HepG2 (cell line): ENCODE data around the gene VPS18. TPM values are rescaled to one million over a fixed set of nuclear protein-coding genes. Genes with fewer than 3 reads are reported as not detected.

Experiments
- AGO2 ChIP-seq: fragments of 200-400 bp; formaldehyde crosslinking; optimal IDR thresholded peaks from 2 replicates; pipeline ENCODE3; 2017; ENCODE audit warnings: mild to moderate bottlenecking, low read depth, low read length, moderate library complexity
- BHLHE40 ChIP-seq: IDR thresholded peaks from 2 replicates; pipeline ENCODE4 v1.6.1; 2011; ENCODE audit warnings: low read length, improper control_type of control experiment
- CBX1 ChIP-seq: IDR thresholded peaks from one replicate; pipeline ENCODE4 v1.6.1; 2016; ENCODE audit warnings: antibody characterized with exemption, low read depth
- CHCHD3 ChIP-seq: sonication (generic); formaldehyde crosslinking; IDR thresholded peaks from 2 replicates; pipeline ENCODE4 v1.8.0; 2022; ENCODE audit warnings: mild to moderate bottlenecking, missing genetic modification reagents, moderate library complexity
- DNMT1 ChIP-seq: sonication (generic); formaldehyde crosslinking; IDR thresholded peaks from 2 replicates; pipeline ENCODE4 v1.5.1; 2020; ENCODE audit warnings: mild to moderate bottlenecking, missing genetic modification reagents
- HOXD1 ChIP-seq: sonication (generic); formaldehyde crosslinking; IDR thresholded peaks from 2 replicates; pipeline ENCODE4 v1.5.0; 2020; ENCODE audit warnings: missing genetic modification reagents
- KLF6 ChIP-seq: IDR thresholded peaks from 2 replicates; pipeline ENCODE4 v1.8.0; 2016; ENCODE audit warnings: missing biosample characterization, missing genetic modification reagents
- MAFF ChIP-seq: IDR thresholded peaks from 2 replicates; pipeline ENCODE4 v1.6.1; 2011; ENCODE audit warnings: low read depth, low read length, improper control_type of control experiment
- PCBP1 ChIP-seq: fragments of 200-400 bp; formaldehyde crosslinking; IDR thresholded peaks from 2 replicates; pipeline ENCODE4 v1.6.1; 2017; ENCODE audit warnings: mild to moderate bottlenecking, low read depth, low read length, borderline replicate concordance
- POGZ ChIP-seq: sonication (generic); formaldehyde crosslinking; IDR thresholded peaks from 2 replicates; pipeline ENCODE4 v1.4.0; 2020; ENCODE audit warnings: mild to moderate bottlenecking, missing genetic modification reagents
- PTBP1 ChIP-seq: fragments of 200-400 bp; formaldehyde crosslinking; IDR thresholded peaks from 2 replicates; pipeline ENCODE4 v1.6.1; 2018; ENCODE audit warnings: low read length, low read depth; ENCODE audit not compliant: poor library complexity, severe bottlenecking
- RARA ChIP-seq: IDR thresholded peaks from 2 replicates; pipeline ENCODE4 v1.6.1; 2016; ENCODE audit warnings: missing genetic modification reagents, missing compliant biosample characterization
- RXRA ChIP-seq: sonication (generic); formaldehyde crosslinking; IDR thresholded peaks from 2 replicates; pipeline ENCODE4 v1.5.1; 2020; ENCODE audit warnings: missing genetic modification reagents
- ZC3H4 ChIP-seq: sonication (generic); formaldehyde crosslinking; IDR thresholded peaks from 2 replicates; pipeline ENCODE4 v1.4.0; 2020; ENCODE audit warnings: missing genetic modification reagents, borderline replicate concordance
- ZFP37 ChIP-seq: sonication (generic); formaldehyde crosslinking; IDR thresholded peaks from 2 replicates; pipeline ENCODE4 v1.4.0; 2020; ENCODE audit warnings: missing genetic modification reagents, borderline replicate concordance
- ZKSCAN8 ChIP-seq: IDR thresholded peaks from 2 replicates; pipeline ENCODE4 v1.6.1; 2016; ENCODE audit warnings: borderline replicate concordance, missing genetic modification reagents, missing compliant biosample characterization
- ZMYM3 ChIP-seq: sonication (generic); formaldehyde crosslinking; IDR thresholded peaks from 2 replicates; pipeline ENCODE4 v1.5.1; 2020; ENCODE audit warnings: mild to moderate bottlenecking, missing genetic modification reagents
- ZNF121 ChIP-seq: sonication (generic); formaldehyde crosslinking; IDR thresholded peaks from 2 replicates; pipeline ENCODE4 v1.5.0; 2020; ENCODE audit warnings: mild to moderate bottlenecking, missing genetic modification reagents
- ZNF143 ChIP-seq: sonication (generic); formaldehyde crosslinking; IDR thresholded peaks from 2 replicates; pipeline ENCODE4 v1.4.0; 2020; ENCODE audit warnings: missing genetic modification reagents
- ZNF572 ChIP-seq: sonication (generic); formaldehyde crosslinking; IDR thresholded peaks from 2 replicates; pipeline ENCODE4 v1.5.1; 2020; ENCODE audit warnings: mild to moderate bottlenecking, missing genetic modification reagents
- ZNF720 ChIP-seq: sonication (generic); formaldehyde crosslinking; IDR thresholded peaks from 2 replicates; pipeline ENCODE4 v1.4.0; 2020; ENCODE audit warnings: missing genetic modification reagents
- ZNF883 ChIP-seq: sonication (generic); formaldehyde crosslinking; IDR thresholded peaks from 2 replicates; pipeline ENCODE4 v1.5.1; 2020; ENCODE audit warnings: mild to moderate bottlenecking, missing genetic modification reagents; ENCODE audit errors: not compliant biosample characterization
- ZSCAN30 ChIP-seq: sonication (generic); formaldehyde crosslinking; IDR thresholded peaks from 2 replicates; pipeline ENCODE4 v1.5.0; 2020; ENCODE audit warnings: mild to moderate bottlenecking, missing genetic modification reagents
- polyA plus RNA-seq, 8 experiments: library from polyadenylated mRNA; depleted of rRNA in 3 of 8; stranded (reverse) in 7 of 8; unstranded in 1 of 8; fragments of >200 nt; fragmentation: Illumina TruSeq in 4 of 8; extraction: Trizol in 4 of 8; gene quantifications; 2 replicates each; pipeline versions ENCODE4 v1.2.1 to v1.2.3, GENCODE V29; 2011 to 2016; ENCODE audit warnings: low read depth in 4 of 8, missing spikeins in 1 of 8, mixed read lengths in 1 of 8; ENCODE audit not compliant: insufficient read depth in 1 of 8
- total RNA-seq, 5 experiments: library from RNA; depleted of rRNA; stranded (reverse); fragments of >200 nt; fragmentation: Illumina TruSeq; extraction: Trizol; gene quantifications; 2 replicates each; pipeline ENCODE4 v1.2.3, GENCODE V29; 2016; ENCODE audit warnings: low read depth in 1 of 5
- TF ChIP-seq, protein P1 (sequence below): IDR thresholded peaks from 2 replicates; pipeline ENCODE4 v1.6.1; 2018; ENCODE audit warnings: missing genetic modification reagents, mild to moderate bottlenecking, missing compliant biosample characterization
- TF ChIP-seq, protein P2 (sequence below): sonication (generic); formaldehyde crosslinking; IDR thresholded peaks from 2 replicates; pipeline ENCODE4 v1.8.0; 2022; ENCODE audit warnings: mild to moderate bottlenecking, missing genetic modification reagents; ENCODE audit not compliant: insufficient replicate concordance
- TF ChIP-seq, protein P3 (sequence below): sonication (generic); formaldehyde crosslinking; IDR thresholded peaks from 2 replicates; pipeline ENCODE4 v1.5.0; 2020; ENCODE audit warnings: missing genetic modification reagents

VPS18 gene
- total and polyA plus RNA-seq, 2 of the 13 experiments (the other 11 are each of a cell fraction or from before 2014, with no cell fraction given), result 5.8 to 17.0 TPM

DNA sequence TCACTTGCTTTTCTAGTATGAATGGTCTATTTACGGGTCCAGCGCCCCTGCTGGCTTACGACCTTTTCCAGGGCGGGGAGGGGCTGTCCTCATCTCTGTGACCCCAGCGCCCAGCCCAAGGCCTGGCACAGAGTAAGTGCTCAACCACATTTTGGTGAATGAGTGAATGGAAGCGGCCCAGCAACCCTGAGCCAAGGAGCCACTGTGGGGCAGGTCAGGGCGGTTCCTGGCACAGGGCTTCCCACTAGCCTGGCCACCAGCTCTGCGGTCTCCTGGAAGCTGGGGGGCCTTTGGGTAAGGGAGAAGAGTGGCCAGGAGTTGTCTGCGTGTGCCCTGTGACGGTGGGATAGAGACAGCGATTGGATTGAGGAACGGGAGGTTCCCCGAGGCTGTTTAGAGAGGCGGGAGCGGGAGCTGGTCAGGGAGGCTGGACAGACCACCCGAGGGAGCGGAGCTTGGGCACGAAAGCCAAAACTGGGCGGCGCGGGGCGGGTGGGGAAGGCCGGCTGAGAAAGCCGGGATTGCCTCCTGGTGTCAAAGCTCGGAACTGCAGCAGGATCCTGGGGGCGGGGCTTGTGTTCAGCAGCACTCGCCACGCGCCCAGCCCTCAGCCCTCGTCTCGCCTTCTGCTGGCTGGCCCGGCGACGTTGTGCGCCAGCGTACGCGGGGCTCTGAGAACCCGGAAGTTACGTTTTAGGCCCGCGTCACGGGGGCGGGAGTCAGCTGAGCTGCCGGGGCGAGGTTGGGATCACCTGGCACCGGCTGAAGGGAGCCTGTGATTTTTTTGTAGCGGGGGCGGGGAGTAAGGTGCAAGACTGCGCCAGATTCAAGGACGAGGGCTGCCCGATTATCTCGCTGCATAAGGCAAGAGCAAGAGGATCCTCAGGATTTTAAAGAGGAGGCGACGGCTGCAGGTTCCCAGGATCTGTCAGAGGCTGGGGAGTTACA, at the start of gene VPS18 (continued):
- TF ChIP-seq, protein P1, sequence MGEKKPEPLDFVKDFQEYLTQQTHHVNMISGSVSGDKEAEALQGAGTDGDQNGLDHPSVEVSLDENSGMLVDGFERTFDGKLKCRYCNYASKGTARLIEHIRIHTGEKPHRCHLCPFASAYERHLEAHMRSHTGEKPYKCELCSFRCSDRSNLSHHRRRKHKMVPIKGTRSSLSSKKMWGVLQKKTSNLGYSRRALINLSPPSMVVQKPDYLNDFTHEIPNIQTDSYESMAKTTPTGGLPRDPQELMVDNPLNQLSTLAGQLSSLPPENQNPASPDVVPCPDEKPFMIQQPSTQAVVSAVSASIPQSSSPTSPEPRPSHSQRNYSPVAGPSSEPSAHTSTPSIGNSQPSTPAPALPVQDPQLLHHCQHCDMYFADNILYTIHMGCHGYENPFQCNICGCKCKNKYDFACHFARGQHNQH (CRISPR knock-in tag), result peak; percentile 51
- TF ChIP-seq BHLHE40, result no peak
- TF ChIP-seq, protein P2, sequence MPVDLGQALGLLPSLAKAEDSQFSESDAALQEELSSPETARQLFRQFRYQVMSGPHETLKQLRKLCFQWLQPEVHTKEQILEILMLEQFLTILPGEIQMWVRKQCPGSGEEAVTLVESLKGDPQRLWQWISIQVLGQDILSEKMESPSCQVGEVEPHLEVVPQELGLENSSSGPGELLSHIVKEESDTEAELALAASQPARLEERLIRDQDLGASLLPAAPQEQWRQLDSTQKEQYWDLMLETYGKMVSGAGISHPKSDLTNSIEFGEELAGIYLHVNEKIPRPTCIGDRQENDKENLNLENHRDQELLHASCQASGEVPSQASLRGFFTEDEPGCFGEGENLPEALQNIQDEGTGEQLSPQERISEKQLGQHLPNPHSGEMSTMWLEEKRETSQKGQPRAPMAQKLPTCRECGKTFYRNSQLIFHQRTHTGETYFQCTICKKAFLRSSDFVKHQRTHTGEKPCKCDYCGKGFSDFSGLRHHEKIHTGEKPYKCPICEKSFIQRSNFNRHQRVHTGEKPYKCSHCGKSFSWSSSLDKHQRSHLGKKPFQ (CRISPR knock-in tag), result peak; percentile 85
- TF ChIP-seq MAFF, result no peak
- TF ChIP-seq RXRA, result peak; percentile 34; the same call in 1 of the 2 replicates
- no peak for TF ChIP-seq ZSCAN30
- no peak for TF ChIP-seq PTBP1
- 0 out of 2 replicates have a peak, but pooled peaks have one; percentile 21 for TF ChIP-seq KLF6 (CRISPR knock-in tag)
- no peak; the same call in none of the 2 replicates for TF ChIP-seq ZMYM3 (CRISPR knock-in tag)
- TF ChIP-seq, protein P3, sequence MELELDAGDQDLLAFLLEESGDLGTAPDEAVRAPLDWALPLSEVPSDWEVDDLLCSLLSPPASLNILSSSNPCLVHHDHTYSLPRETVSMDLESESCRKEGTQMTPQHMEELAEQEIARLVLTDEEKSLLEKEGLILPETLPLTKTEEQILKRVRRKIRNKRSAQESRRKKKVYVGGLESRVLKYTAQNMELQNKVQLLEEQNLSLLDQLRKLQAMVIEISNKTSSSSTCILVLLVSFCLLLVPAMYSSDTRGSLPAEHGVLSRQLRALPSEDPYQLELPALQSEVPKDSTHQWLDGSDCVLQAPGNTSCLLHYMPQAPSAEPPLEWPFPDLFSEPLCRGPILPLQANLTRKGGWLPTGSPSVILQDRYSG (CRISPR knock-in tag), result no peak
- no peak for TF ChIP-seq AGO2
- TF ChIP-seq DNMT1, result no peak
- no peak for TF ChIP-seq RARA (CRISPR knock-in tag)
- no peak for TF ChIP-seq PCBP1
- no peak for TF ChIP-seq ZNF143
- no peak; the same call in none of the 2 replicates for TF ChIP-seq POGZ
- TF ChIP-seq ZKSCAN8, result no peak; the same call in 1 of the 2 replicates
- TF ChIP-seq ZNF121 (CRISPR knock-in tag), result no peak
- TF ChIP-seq HOXD1 (CRISPR knock-in tag), result no peak
- TF ChIP-seq ZNF883 (CRISPR knock-in tag), result peak; percentile 61
- peak; percentile 38 for TF ChIP-seq CBX1
- 0 out of 2 replicates have a peak, but pooled peaks have one; percentile 48 for TF ChIP-seq ZC3H4 (CRISPR knock-in tag)
- no peak for TF ChIP-seq CHCHD3
- no peak for TF ChIP-seq ZFP37 (CRISPR knock-in tag)
- TF ChIP-seq ZNF572 (CRISPR knock-in tag), result no peak; the same call in 1 of the 2 replicates
- no peak for TF ChIP-seq ZNF720 (CRISPR knock-in tag)
